A549 (cell line): ENCODE measurements around the gene DPPA5. TPM values are rescaled to one million over a fixed set of nuclear protein-coding genes. Genes with fewer than 3 reads are reported as not detected.

ENCODE experiments used
- ATAC-seq, 2 experiments: fragments of 200-7000 bp in 1 of 2; fragments of >200 bp in 1 of 2; cut with Nextera tagmentation in 1 of 2; cut with Tn5 transposase in 1 of 2; 3 replicates each; pipeline versions ENCODE4 v1.8.0 to v1.9.1; 2018 to 2020; ENCODE audit warnings: mild to moderate bottlenecking in 1 of 2, moderate library complexity in 1 of 2
- CTCF ChIA-PET: fragments of 300-600 bp; sonication (Branson Sonifier 250); formaldehyde crosslinking; extraction: SDS; loops from one replicate; lab custom pipeline; 2021; ENCODE audit warnings: antibody characterized with exemption, inconsistent platforms; lab: Yijun Ruan, JAX
- POLR2A ChIA-PET: fragments of 350-600 bp; formaldehyde crosslinking; extraction: SDS; loops from one replicate; lab custom pipeline; 2021; ENCODE audit warnings: antibody characterized with exemption, inconsistent platforms; lab: Yijun Ruan, JAX
- DNase-seq, 2 experiments: peaks; one replicate each; pipeline versions ENCODE4 v3.0.0 to v3.0.0-alpha.2; 2011 to 2016; ENCODE audit warnings: low read depth in 1 of 2, low spot score in 1 of 2
- FAIRE-seq: peaks from 2 replicates; lab custom pipeline; 2011; peaks lifted over from hg19 to GRCh38; lab: Jason Lieb, UNC
- H3K27ac ChIP-seq, 2 experiments: fragments of >200 bp; sonication (Bioruptor Twin); formaldehyde crosslinking; 3 replicates each; pipeline ENCODE4 v1.5.1; 2016 to 2017
- H3K4me1 ChIP-seq: fragments of >200 bp; sonication (Bioruptor Twin); formaldehyde crosslinking; 3 replicates; pipeline ENCODE4 v1.6.1; 2016
- H3K4me2 ChIP-seq: fragments of >200 bp; sonication (Bioruptor Twin); formaldehyde crosslinking; 3 replicates; pipeline ENCODE4 v1.6.1; 2016
- H3K4me3 ChIP-seq: fragments of >200 bp; sonication (Bioruptor Twin); formaldehyde crosslinking; 3 replicates; pipeline ENCODE4 v1.5.1; 2016
- H3K9me3 ChIP-seq: fragments of >200 bp; sonication (Bioruptor Twin); formaldehyde crosslinking; 3 replicates; pipeline ENCODE4 v1.6.1; 2016
- CBX2 ChIP-seq: fragments of 200-600 bp; sonication (generic); IDR thresholded peaks from 2 replicates; pipeline ENCODE4 v1.6.1; 2016; ENCODE audit warnings: low read depth, mild to moderate bottlenecking, borderline replicate concordance
- CEBPB ChIP-seq, 2 experiments: fragments of >200 bp in 1 of 2; sonication (Bioruptor Twin) in 1 of 2; formaldehyde crosslinking in 1 of 2; IDR thresholded peaks; 2 replicates each; pipeline ENCODE4 v1.6.1; 2012 to 2016
- EHMT2 ChIP-seq: fragments of 200-600 bp; sonication (generic); IDR thresholded peaks from 2 replicates; pipeline ENCODE4 v1.6.1; 2016; ENCODE audit warnings: antibody characterized with exemption, low read depth, mild to moderate bottlenecking, moderate library complexity
- GATA3 ChIP-seq: IDR thresholded peaks from 2 replicates; pipeline ENCODE4 v1.6.1; 2012; ENCODE audit warnings: borderline replicate concordance
- HDAC2 ChIP-seq: fragments of 200-600 bp; sonication (generic); IDR thresholded peaks from 2 replicates; pipeline ENCODE4 v1.6.1; 2016
- KDM1A ChIP-seq: fragments of 200-600 bp; sonication (generic); IDR thresholded peaks from 2 replicates; pipeline ENCODE4 v1.6.1; 2016; ENCODE audit warnings: low read depth, mild to moderate bottlenecking
- MAFK ChIP-seq: fragments of 450-650 bp; IDR thresholded peaks from 2 replicates; pipeline ENCODE4 v1.6.1; 2014; ENCODE audit not compliant: partially characterized antibody
- MAZ ChIP-seq: fragments of 150-350 bp; IDR thresholded peaks from 2 replicates; pipeline ENCODE4 v1.6.1; 2014; ENCODE audit warnings: antibody characterized with exemption, low read depth, low read length, borderline replicate concordance
- NFE2L2 ChIP-seq: fragments of 150-350 bp; conservative IDR thresholded peaks from 2 replicates; pipeline ENCODE4 v1.6.1; 2014; ENCODE audit warnings: low read length
- NPAS2 ChIP-seq: fragments of 250-450 bp; sonication (Bioruptor Pico); IDR thresholded peaks from 2 replicates; pipeline ENCODE4 v1.8.0; 2022; ENCODE audit warnings: mild to moderate bottlenecking, moderate library complexity, borderline replicate concordance
- NR3C1 ChIP-seq: fragments of >200 bp; sonication (Bioruptor Twin); formaldehyde crosslinking; IDR thresholded peaks from 3 replicates; pipeline ENCODE4 v1.6.1; 2017
- POLR2A ChIP-seq: IDR thresholded peaks from 2 replicates; pipeline ENCODE4 v1.6.1; 2012; ENCODE audit warnings: mild to moderate bottlenecking, low read length
- RCOR1 ChIP-seq: fragments of 150-350 bp; IDR thresholded peaks from 2 replicates; pipeline ENCODE4 v1.6.1; 2014; ENCODE audit warnings: antibody characterized with exemption, low read length, low read depth
- SREBF2 ChIP-seq: fragments of 450-650 bp; IDR thresholded peaks from 2 replicates; pipeline ENCODE4 v1.6.1; 2014; ENCODE audit warnings: mild to moderate bottlenecking, moderate library complexity
- TFCP2L1 ChIP-seq: fragments of 250-450 bp; sonication (Bioruptor Pico); IDR thresholded peaks from 2 replicates; pipeline ENCODE4 v1.5.0; 2021; ENCODE audit warnings: mild to moderate bottlenecking
- ZC3H11A ChIP-seq: fragments of 450-650 bp; IDR thresholded peaks from 2 replicates; pipeline ENCODE4 v1.6.1; 2014; ENCODE audit warnings: antibody characterized with exemption, mild to moderate bottlenecking
- ZNF302 ChIP-seq: fragments of 250-450 bp; sonication (Bioruptor Pico); IDR thresholded peaks from 2 replicates; pipeline ENCODE4 v1.9.0; 2021; ENCODE audit warnings: inconsistent platforms, mild to moderate bottlenecking, moderate library complexity
- WGBS: methylation state at CpG from one replicate; pipeline ENCODE4 v1.1.6; 2017; ENCODE audit errors: missing lambda C conversion rate; 5-methylcytosine and 5-hydroxymethylcytosine counted together
- polyA minus RNA-seq: library from RNA; depleted of rRNA, polyadenylated mRNA; stranded (reverse); fragments of >200 nt; gene quantifications from 2 replicates; pipeline ENCODE4 v1.2.3, GENCODE V29; 2011; rRNA and poly(A)+ RNA removed
- polyA plus RNA-seq, 4 experiments: library from polyadenylated mRNA; depleted of rRNA in 3 of 4; stranded (reverse); fragments of >200 nt; fragmentation: RNase III in 1 of 4; extraction: RNeasy Plus Mini Kit Qiagen cat#74134 plus additional on column Dnase treatment in 1 of 4; gene quantifications; 2 replicates in 3 of 4; 3 replicates in 1 of 4; pipeline ENCODE4 v1.2.3, GENCODE V29; 2011 to 2017
- TF ChIP-seq, protein P1 (sequence below): IDR thresholded peaks from 2 replicates; pipeline ENCODE4 v1.6.1; 2012; ENCODE audit warnings: low read depth, borderline replicate concordance
- TF ChIP-seq, protein P2 (sequence below): fragments of >200 bp; sonication (Bioruptor Twin); formaldehyde crosslinking; IDR thresholded peaks from 3 replicates; pipeline ENCODE4 v1.5.1; 2016
- TF ChIP-seq, protein P3 (sequence below): fragments of 450-650 bp; IDR thresholded peaks from 2 replicates; pipeline ENCODE4 v1.6.1; 2014; ENCODE audit warnings: antibody characterized with exemption
- TF ChIP-seq, protein P4 (sequence below): fragments of 250-450 bp; sonication (Bioruptor Pico); IDR thresholded peaks from 2 replicates; pipeline ENCODE4 v1.5.0; 2021; ENCODE audit warnings: mild to moderate bottlenecking, moderate library complexity, borderline replicate concordance
- TF ChIP-seq, protein P5 (sequence below): fragments of 200-600 bp; sonication (generic); IDR thresholded peaks from 2 replicates; pipeline ENCODE4 v1.6.1; 2016; ENCODE audit warnings: antibody characterized with exemption, mild to moderate bottlenecking, moderate library complexity

DPPA5 gene, protein sequence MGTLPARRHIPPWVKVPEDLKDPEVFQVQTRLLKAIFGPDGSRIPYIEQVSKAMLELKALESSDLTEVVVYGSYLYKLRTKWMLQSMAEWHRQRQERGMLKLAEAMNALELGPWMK
- polyA plus RNA-seq (2011; rRNA removed) (not detected in 2 replicates), polyA plus RNA-seq (2017; fragmentation: RNase III; extraction: RNeasy Plus Mini Kit Qiagen cat#74134 plus additional on column Dnase treatment) (not detected in 3 replicates), polyA minus RNA-seq (not detected in 2 replicates)
- not detected in 2 replicates for polyA plus RNA-seq (2012; cell fraction: cytosol; rRNA removed)
- not detected in 2 replicates for polyA plus RNA-seq (2012; cell fraction: nucleus; rRNA removed)

DNA sequence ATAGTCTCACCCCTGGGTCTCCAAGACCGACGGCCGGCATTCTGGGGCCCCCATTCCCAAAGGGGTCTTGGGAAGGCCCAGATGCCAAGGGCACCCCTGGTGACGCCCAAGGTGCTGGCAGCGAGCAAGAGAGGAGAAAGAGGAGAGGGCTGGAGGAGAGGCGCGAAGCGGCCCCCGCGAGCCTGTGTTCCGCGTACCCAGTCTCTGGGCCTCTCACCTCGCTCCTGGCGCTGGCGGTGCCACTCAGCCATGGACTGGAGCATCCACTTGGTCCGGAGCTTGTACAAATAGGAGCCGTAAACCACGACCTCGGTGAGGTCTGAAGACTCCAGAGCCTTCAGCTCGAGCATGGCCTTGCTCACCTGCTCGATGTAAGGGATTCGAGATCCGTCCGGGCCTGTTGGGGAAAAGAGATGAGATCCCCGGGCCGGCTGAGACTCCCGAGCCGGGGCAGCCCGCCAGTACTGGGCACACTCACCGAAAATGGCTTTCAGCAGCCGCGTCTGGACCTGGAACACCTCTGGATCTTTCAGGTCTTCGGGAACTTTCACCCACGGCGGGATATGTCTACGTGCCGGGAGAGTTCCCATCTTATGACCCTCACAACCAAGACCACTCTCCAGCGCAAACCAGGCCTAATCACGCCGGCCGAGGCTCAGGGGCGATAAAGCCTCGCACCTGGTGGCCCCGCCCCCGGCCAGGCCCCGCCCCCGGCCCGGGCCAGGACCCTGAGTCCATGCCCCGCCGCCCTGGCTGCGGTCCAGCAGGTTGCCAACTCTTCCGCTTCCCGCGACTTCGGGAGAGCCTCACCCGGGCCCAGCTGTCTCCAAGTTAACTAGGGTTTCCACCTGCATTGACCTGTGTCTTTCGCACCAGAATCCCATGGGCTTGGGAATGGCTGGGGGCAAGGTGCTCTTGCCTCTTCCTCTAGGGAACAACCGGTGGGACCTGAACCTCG, at the start of gene DPPA5:
TSS of gene DPPA5 (minus strand) at position 641 of the 958 bp plus-strand sequence. CDS start at position 590, 51 bp downstream.
- H3K4me3 ChIP-seq = no peak within 1 kb of the TSS
- ChIA-PET POLR2A (no interaction called here), CTCF (interaction anchor here (1.2 kb wide), 1 partner anchor 68 kb away, joined by 3 read pairs; no protein-coding TSS in a partner anchor)
- H3K9me3 ChIP-seq = no peaks in the 10 kb centered on the region
- ATAC-seq (no peak), DNase-seq (no peak), FAIRE-seq (no peak)
- no peak within 1 kb of the TSS for H3K4me2 ChIP-seq
- TF ChIP-seq MAFK = no peak
- TF ChIP-seq KDM1A = no peak
- no peak for TF ChIP-seq RCOR1
- TF ChIP-seq POLR2A = no peak
- TF ChIP-seq NFE2L2 = no peak
- no peak for TF ChIP-seq GATA3
- TF ChIP-seq EHMT2 = no peak
- H3K4me1 ChIP-seq = no peaks in the 10 kb centered on the region
- no peak within 1 kb of the TSS for H3K27ac ChIP-seq
- WGBS = 89% methylated on average over 35 of the region's 59 CpGs

DNA sequence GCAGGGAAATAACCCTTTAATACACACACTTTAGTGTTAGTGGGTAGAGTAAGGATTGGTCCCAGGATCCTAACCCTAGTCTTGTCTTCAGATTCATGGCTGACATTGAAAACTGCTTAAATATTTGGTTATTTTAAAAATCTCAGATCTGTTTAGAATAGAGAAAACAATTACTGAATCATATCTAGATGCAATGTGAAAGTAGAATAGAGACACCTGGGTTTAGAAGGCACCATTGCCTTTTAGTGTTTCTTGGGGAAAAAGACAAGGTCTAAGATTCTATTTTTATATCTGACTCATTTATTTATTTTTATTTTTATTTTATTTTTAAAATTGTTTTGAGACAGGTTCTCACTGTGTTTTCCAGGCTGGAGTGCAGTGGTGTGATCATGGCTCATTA, 46.6 kb upstream of the DPPA5 start:
- ChIA-PET CTCF (interaction anchor here (0.7 kb wide), 1 partner anchor 26 kb away, joined by 3 read pairs; no protein-coding TSS in a partner anchor), POLR2A (no interaction called here)
- DNase-seq (no peak), ATAC-seq (no peak), FAIRE-seq (no peak)
- TF ChIP-seq NR3C1 (no peak), CEBPB (IDR thresholded peaks at IDR 0.05) (no peak)
- TF ChIP-seq, protein P1, sequence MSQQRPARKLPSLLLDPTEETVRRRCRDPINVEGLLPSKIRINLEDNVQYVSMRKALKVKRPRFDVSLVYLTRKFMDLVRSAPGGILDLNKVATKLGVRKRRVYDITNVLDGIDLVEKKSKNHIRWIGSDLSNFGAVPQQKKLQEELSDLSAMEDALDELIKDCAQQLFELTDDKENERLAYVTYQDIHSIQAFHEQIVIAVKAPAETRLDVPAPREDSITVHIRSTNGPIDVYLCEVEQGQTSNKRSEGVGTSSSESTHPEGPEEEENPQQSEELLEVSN = no peak
- TF ChIP-seq, protein P2, sequence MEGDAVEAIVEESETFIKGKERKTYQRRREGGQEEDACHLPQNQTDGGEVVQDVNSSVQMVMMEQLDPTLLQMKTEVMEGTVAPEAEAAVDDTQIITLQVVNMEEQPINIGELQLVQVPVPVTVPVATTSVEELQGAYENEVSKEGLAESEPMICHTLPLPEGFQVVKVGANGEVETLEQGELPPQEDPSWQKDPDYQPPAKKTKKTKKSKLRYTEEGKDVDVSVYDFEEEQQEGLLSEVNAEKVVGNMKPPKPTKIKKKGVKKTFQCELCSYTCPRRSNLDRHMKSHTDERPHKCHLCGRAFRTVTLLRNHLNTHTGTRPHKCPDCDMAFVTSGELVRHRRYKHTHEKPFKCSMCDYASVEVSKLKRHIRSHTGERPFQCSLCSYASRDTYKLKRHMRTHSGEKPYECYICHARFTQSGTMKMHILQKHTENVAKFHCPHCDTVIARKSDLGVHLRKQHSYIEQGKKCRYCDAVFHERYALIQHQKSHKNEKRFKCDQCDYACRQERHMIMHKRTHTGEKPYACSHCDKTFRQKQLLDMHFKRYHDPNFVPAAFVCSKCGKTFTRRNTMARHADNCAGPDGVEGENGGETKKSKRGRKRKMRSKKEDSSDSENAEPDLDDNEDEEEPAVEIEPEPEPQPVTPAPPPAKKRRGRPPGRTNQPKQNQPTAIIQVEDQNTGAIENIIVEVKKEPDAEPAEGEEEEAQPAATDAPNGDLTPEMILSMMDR = no peak
- no peak overlapping the region for H3K4me2 ChIP-seq
- no peak overlapping the region for H3K4me3 ChIP-seq
- no peak overlapping the region for H3K27ac ChIP-seq
- H3K4me1 ChIP-seq = no peaks in the 10 kb centered on the region
- H3K9me3 ChIP-seq = no peaks in the 10 kb centered on the region

DNA sequence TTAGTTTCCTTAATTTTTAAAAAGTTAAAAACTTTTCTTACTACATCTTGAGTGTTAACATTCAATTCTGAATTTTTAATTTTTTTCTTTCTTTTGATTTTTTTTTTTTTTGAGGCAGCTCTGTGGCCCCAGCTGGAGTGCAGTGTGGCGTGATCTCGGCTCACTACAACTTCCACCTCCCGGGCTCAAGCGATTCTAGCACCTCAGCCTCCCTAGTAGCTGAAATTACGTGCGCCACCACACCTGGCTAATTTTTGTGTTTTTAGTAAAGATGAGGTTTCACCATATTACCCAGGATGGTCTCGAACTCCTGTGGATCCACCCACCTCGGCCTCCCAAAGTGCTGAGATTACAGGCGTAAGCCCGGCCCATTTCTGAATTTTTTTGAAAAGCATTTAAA, 41.8 kb upstream of the DPPA5 start:
- CTCF ChIA-PET = no interaction called here
- DNase-seq (no peak), FAIRE-seq (no peak), ATAC-seq (no peak)
- Histone ChIP-seq H3K4me2 (no peak overlapping the region), H3K4me3 (no peak overlapping the region), H3K27ac (no peak overlapping the region), H3K9me3 (no peaks in the 10 kb centered on the region), H3K4me1 (no peaks in the 10 kb centered on the region)
- WGBS = 91% methylated on average over 10 of the region's 10 CpGs
- POLR2A ChIA-PET = no interaction called here
- TF ChIP-seq, protein P3, sequence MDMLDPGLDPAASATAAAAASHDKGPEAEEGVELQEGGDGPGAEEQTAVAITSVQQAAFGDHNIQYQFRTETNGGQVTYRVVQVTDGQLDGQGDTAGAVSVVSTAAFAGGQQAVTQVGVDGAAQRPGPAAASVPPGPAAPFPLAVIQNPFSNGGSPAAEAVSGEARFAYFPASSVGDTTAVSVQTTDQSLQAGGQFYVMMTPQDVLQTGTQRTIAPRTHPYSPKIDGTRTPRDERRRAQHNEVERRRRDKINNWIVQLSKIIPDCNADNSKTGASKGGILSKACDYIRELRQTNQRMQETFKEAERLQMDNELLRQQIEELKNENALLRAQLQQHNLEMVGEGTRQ = no peak
- TF ChIP-seq, protein P4, sequence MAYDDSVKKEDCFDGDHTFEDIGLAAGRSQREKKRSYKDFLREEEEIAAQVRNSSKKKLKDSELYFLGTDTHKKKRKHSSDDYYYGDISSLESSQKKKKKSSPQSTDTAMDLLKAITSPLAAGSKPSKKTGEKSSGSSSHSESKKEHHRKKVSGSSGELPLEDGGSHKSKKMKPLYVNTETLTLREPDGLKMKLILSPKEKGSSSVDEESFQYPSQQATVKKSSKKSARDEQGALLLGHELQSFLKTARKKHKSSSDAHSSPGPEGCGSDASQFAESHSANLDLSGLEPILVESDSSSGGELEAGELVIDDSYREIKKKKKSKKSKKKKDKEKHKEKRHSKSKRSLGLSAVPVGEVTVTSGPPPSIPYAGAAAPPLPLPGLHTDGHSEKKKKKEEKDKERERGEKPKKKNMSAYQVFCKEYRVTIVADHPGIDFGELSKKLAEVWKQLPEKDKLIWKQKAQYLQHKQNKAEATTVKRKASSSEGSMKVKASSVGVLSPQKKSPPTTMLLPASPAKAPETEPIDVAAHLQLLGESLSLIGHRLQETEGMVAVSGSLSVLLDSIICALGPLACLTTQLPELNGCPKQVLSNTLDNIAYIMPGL (CRISPR knock-in tag) = no peak
- TF ChIP-seq NPAS2 (CRISPR knock-in tag) (no peak), SREBF2 (no peak), ZC3H11A (no peak), MAZ (no peak), HDAC2 (no peak), CBX2 (no peak), ZNF302 (no peak), TFCP2L1 (CRISPR knock-in tag) (no peak)
- TF ChIP-seq, protein P1 = no peak
- TF ChIP-seq, protein P5, sequence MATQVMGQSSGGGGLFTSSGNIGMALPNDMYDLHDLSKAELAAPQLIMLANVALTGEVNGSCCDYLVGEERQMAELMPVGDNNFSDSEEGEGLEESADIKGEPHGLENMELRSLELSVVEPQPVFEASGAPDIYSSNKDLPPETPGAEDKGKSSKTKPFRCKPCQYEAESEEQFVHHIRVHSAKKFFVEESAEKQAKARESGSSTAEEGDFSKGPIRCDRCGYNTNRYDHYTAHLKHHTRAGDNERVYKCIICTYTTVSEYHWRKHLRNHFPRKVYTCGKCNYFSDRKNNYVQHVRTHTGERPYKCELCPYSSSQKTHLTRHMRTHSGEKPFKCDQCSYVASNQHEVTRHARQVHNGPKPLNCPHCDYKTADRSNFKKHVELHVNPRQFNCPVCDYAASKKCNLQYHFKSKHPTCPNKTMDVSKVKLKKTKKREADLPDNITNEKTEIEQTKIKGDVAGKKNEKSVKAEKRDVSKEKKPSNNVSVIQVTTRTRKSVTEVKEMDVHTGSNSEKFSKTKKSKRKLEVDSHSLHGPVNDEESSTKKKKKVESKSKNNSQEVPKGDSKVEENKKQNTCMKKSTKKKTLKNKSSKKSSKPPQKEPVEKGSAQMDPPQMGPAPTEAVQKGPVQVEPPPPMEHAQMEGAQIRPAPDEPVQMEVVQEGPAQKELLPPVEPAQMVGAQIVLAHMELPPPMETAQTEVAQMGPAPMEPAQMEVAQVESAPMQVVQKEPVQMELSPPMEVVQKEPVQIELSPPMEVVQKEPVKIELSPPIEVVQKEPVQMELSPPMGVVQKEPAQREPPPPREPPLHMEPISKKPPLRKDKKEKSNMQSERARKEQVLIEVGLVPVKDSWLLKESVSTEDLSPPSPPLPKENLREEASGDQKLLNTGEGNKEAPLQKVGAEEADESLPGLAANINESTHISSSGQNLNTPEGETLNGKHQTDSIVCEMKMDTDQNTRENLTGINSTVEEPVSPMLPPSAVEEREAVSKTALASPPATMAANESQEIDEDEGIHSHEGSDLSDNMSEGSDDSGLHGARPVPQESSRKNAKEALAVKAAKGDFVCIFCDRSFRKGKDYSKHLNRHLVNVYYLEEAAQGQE = no peak
